HG02588 (cell line): ENCODE data around the gene LIX1L.
A peak's percentile ranks its signal among the peaks of the same experiment; 100 is the strongest.

ENCODE experiments used
- ATAC-seq: cut with Tn5 transposase; IDR thresholded peaks from one replicate; pipeline ENCODE4 v1.9.1; 2021; ENCODE audit warnings: mild to moderate bottlenecking, moderate library complexity; ENCODE audit not compliant: unreplicated experiment

The LIX1L gene

DNA sequence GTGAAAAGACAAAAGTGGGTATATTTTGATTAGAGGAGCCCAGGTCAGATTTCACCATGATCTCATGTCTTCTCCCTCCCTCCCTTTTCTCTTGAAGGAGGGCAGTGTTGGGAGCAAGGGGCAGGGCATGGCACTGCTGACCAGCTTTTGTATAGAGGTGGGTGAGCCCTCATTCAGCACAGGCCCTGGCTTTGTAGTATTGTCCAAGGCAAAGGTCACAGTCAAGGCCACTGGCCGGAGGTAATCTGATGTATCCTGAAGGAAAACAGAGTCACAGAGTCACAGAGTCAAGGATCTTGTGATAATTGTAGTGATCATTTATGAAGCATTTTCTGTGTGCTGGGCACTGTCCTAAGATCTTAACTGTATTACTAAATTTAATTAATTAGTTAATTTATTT is 59.8 kb downstream of the LIX1L start:
- ATAC-seq: no peak

DNA sequence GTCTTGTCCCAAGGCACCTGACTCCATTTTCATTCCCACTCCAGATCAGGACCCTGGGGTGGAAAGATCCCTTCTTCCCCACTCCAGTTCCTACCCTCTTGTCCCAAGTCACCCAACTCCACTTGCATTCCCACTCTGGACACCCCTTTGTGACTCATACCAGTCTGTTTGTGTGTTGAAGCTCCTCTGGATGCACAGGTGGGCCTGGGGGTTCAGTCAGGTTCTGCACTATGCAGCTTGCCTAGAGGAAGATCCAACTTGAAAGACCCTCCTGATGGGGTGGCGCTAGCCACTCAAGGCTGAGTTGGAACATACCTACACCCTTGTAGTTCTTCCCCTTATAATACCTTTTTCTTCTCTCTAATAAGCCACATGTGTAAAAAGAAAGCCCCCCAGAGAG is 62.3 kb downstream of the LIX1L start:
- no peak for ATAC-seq

DNA sequence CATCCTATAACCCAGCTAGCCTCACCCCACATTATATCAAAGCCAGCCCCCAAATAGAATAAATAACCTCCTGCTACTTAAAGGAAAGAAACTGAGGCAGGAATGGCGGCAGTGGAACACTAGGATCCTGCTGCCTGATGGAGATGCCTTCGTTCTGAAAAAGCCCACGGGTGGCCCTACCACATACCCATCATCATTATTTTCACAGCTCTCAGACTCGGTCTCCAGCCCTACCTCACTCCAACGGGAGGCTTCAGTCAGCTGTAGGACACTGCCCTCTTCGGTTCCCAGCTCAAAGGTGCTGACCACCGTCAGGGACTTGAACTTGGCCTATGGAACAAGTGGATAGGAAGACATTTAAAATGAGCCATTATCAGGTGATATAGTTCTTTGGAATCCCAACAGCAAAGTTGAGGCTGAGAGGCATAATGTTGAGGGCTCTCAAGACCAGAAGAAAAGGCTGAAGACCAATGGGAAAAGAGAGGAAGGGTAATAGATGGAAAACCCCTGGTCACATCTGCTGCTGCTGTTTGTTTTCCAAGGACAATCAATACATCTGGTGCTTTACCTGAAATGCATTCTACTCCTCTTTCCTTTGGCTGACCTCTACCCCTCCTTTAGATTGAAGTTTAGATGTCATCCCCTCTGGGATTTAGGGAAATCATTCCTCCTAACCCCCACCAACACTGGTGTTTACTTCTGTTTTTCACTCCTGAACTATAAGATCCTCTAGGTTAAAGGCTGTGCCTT is 64.3 kb downstream of the LIX1L start:
- ATAC-seq: no peak

DNA sequence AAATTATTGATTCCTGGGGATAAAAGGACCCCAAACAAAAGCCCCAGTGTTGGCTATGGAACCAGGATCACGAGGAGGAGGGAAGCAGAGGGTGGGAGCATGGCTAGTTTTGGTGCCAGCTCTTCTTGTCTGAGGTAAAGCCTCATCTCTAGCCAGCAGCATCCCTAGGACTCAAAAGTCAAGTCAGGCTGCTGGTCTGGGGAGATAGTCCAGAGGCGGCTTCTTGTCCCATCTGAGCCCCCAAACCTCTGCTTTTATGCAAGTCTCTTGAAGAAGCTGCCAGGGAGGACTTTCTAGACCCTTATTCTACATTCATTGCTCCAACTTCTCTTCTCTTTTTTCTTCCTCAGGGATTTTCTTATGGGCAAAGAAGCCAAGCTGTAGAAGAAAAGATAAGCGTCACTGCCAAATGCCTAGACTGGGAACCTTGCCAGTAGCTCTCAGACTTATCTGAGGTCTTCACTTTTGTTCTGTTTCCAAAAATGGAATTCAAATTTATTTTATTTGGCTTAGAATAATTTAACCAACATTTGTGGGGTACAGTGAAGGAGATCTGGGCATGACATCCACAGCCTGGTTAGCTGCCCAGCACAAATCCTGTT is 65.2 kb downstream of the LIX1L start:
- no peak for ATAC-seq

DNA sequence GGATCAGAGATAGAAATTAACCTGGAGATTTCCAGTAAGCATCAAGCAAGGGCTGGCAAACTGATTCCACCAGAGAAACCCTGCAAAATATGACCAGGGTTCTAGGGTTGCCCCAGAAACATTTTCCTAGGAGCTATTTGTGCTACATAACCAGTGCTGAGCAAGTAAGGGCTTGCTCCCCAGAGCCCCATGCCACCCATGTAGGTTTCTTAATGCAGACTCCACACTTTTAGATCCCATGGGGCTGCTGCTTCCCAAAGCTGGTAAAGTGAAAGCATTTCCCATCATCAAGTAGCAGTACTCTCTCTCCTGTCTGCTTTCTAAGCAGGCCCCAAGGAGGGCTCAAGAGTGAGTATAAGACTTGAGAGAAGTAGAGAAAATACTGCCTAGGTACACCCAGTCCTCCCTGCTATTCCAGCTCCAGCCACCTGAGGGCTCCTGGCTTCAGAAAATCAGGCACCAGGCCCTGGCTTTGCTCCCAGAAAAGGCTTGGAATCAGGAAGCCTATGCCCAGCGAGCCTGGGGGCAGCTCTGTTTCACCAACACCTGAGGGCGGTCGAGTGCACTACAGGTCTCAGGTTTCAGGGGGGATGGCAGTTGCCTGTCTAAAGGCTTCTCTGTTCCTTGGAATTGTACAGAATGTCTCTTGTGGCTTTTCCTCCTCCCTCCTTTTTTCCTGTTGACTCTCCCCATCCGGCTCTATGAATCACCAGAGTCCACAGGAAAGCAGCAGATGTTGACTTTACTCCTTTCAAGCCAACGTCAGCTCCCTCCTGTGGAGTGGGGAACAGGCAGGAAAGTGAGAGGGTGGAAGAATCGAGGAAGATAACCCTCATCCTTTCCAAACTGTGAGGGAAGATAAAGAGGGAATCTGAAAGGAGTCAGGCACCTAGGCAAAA is 66.0 kb downstream of the LIX1L start:
- ATAC-seq: no peak

DNA sequence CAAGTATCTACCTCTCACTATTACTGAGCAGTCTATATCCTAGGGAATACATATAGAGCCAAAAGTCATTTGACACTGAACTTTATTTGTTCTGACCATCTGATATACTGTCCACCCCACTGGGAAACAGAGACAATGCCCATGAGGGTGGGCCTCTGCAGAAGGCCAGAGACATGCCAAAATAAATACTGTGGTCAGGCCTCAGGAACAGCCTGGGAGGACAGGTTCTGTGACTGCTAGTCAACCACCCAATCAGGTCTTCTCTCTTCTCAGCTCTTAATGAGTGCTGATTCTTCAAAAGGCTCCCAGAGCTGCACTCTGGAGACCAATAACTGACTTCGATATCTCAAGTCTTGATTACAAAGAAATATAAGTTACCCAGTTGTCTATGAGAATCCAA is 66.7 kb downstream of the LIX1L start:
- ATAC-seq: no peak

DNA sequence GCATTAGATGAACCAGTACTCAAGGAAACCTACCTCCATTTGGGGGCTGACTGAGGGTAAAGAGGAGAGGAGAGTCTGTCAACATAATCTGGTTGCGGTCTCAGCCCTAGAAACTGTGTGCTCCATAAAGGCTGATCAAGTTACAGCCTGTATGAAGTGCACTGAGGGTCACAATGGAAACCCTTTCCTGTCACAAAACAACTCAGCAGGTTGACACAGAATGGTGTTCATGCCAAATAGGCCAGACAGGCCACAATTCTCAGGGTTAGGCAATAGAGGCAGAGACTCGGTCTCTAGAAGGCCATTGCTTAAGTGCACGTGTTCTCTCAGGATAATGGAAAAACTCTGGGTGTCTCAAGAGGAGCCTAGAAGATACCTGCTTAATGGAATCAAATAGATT is 68.1 kb downstream of the LIX1L start:
- ATAC-seq: no peak

DNA sequence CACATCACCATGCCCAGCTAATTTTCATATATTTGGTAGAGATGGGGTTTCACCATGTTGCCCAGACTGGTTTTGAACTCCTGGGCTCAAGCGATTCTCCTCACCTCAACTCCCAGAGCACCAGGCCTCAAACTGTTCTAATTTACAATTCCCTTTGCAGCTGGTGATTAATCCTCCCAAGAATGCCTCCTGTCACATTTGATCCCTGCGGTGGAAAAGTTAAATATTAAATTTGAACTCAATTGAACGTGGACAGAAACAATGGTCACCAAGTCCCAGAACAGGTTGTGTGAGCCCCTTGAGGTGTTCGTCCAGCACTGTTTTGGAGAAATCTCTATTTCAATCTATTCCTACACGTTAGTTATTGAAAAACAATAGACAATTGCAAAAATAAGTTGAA is 70.2 kb downstream of the LIX1L start:
- ATAC-seq: no peak

DNA sequence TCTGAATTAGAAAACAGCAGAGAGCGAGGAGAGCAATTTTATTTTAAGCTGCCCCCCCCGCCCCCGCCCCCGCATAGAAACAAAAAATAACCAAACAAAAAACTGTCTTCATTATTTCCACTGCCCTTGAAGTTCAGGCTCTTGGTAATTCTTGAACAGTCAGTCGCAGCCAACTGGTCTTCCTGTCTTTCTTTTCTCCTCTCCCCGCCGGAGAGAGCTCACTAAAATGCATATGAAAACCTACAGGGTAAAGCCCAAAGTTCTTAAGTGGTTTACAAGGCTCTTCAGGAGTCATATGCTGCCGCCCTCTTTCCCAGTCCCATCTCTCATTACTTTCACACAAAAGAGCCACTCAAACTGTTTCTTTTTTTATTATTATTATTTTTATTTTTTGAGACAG is 71.0 kb downstream of the LIX1L start:
- ATAC-seq: no peak

DNA sequence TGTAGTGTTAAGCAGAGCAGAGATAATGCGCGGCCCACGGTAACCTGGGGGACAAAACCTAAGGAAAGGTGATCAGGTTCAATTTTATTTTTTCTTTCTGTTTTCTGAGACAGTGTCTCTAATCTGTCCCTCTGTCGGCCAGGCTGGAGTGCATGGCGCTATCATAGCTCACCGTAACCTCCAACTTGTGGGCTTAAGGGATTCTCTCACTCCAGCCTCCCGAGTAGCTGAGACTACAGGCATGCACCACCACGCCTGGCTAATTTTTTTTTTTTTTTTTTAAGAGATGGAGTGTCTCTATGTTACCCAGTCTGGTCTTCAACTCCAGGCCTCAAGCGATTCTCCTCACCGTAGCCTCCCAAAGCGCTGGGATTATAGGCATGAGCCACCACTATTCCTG is 71.4 kb downstream of the LIX1L start:
- no peak for ATAC-seq

DNA sequence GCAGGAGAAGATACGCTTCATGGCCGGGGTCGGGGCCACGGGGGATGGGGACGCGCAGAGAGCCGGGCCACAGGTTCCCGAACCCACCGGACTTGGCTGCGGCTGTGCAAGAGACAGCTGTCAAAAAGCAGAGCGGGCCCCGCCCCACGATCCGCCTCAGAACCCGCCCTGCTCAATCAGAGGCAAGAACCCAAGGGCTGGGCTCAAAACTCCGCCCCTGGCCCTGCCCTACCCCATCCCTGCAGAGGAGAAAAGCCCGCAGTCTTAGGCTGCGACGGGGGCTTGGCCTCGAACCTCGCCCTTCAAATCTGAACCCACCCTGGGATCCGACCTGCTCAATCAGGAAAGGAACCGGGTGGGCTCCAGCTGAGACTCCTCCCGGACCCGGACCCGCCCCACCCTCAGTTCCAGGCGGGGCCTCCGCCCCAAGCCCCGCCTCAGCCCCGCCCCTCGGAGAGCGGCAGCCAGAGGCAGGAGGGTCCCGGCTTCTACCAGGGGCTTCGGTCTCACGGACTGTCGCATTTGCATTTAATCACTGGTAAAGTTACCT is 72.0 kb downstream of the LIX1L start, which contains the start of gene ANKRD35:
Gene ANKRD35, minus strand, starts transcription at position 129 of the 550 bp plus-strand sequence. Its CDS starts 108 bp downstream, at position 21.
- ATAC-seq: peak; percentile 98

DNA sequence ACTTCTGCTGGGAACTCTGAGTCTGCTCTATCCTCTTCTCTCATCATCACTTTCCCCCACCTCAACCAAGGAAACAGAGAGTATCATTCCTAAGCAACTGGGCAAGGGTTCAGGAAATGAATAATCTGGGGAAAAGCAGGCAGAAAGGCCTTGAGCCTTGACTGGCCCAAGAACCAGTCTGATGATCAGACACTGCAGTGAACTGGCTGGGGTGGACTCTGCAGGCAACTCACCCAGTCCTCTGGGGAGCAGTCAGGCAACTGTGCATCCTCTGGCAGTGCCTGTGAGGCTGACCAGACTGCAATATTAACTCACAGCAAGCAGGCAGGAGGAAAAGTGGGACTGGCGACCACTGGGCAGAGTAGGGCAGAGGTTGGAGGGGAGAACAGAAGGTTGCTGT is 73.1 kb downstream of the LIX1L start:
- ATAC-seq: no peak
